Dermis blood vessel endothelial cell (primary cell): ENCODE data around the gene LINGO4. TPM values are rescaled to one million over a fixed set of nuclear protein-coding genes. Genes with fewer than 3 reads are reported as not detected.

Experiments
- DNase-seq: peaks from one replicate; pipeline ENCODE4 v3.0.0; 2010
- total RNA-seq: library from RNA; depleted of rRNA; stranded (reverse); fragments of >200 nt; gene quantifications from 2 replicates; pipeline ENCODE4 v1.2.3, GENCODE V29; 2014

Gene LINGO4
- total RNA-seq, 1 donor from 2014 or later = not detected

DNA sequence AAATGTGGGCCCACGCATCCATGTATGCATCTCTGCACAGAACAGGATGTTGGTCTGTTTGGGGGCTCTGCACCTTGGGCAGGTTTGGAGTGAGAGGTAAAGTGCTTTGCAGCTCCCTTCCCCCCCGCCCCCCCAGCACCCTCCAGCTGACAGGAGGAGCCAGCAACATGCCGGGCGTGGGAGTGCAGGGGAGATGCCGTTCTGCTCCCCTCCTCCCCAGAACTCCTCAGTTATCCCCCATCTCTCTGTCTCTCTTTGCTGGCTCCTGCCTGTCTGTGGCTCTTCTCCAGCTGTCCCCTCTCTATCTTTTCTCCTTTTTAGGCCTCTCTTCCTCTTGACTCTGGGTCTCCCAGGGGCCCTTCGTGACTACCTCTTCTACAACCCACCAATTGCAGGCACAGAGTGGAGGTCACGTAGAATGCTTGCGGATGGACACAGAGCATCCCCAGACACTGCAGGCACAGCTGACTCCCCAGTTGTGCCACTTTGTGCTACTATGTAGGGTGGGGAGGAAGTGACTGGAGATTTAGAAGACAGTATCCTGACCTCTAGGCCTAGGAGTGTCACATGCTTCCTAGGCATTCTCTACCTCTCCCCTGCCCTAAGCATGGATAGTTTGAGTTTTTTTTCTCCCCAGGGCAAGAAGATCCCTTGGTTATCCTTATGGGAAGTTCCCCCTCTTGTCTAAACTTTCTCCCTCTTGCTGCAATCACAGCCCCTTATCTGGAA, 28.1 kb upstream of the LINGO4 start:
- DNase-seq = no peak

DNA sequence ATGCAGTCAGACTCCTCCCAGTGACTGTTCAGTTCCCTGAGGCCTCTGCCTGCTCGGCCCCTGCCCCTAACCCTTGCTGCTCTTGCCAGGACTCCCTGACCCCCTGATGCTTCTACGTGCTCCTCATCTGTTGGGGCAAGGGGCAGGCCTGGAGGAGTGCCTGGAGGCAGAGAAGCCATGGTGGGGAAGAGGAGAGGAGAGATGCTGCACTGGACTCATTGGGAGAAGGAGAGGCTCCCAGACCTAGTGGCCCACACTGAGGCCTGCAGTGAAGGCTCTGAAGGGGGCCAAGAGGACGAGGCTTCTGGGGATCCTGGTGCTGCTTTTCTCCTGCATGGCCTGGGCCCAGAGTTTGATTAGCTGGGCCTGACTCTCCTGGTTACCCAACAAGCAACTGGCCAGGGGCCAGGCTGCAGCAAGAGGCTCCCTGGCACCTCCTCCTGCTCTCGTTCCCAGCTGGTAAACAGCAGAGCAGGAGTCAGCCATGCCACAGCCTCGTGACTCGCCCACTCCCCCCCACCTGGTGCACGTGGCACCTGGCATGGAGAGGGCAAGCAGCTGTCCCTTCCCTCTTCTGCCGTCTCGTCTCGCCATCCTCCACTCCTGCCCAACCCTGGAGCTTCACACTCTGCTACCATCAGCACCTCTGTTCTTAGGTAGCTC, 27.2 kb upstream of the LINGO4 start:
- DNase-seq = no peak

DNA sequence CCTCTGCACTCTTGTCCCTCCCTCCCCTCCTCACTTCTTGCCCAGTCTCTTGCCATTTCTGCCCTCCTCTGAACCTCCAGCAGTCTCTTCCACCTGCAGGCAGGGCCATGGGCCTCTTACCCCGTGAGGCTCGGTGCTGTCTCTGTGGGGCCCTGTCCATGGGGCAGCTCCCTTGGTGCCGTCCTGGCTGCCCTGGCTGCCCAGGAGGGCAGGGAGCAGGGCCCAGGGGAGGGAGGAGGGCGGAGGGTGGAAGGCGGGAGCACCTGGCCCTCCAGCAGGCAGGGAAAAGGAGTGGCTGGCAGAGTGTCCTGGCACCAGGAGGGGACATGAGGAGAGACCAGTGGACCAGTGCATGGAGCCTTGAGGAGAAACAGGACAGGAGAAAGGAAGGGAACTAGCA, 26.4 kb upstream of the LINGO4 start, which contains the start of gene RORC:
TSS of gene RORC (minus strand) at position 198 of the 400 bp plus-strand sequence. CDS start at position 160, 38 bp downstream.
- no peak for DNase-seq

DNA sequence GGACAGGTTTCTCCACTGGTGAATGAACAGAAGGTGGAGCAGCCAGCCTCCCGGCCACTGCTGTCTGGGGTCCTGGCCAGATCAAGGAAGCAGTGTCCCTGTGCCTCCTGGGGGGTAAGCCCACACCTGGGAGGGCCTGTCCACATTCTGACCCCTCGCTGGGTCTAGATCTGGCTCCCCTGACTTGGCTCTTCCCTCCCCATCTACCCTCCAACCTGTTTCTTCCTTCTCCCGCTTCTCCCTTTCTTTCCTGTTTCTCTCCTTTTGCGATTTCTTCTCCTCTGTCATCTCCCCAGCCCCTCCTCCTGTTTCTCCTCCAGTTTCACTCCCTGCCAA, 26.0 kb upstream of the LINGO4 start:
- DNase-seq = no peak

GRCh38 chr1:151830055-151830454, 24.8 kb upstream of the LINGO4 start:
- DNase-seq = no peak

- DNase-seq = no peak
These were observed 24.3 kb upstream of the LINGO4 start for GRCh38 chr1:151829352-151830046.

GRCh38 chr1:151828921-151829320, 23.7 kb upstream of the LINGO4 start:
- DNase-seq = peak; percentile 59

DNA sequence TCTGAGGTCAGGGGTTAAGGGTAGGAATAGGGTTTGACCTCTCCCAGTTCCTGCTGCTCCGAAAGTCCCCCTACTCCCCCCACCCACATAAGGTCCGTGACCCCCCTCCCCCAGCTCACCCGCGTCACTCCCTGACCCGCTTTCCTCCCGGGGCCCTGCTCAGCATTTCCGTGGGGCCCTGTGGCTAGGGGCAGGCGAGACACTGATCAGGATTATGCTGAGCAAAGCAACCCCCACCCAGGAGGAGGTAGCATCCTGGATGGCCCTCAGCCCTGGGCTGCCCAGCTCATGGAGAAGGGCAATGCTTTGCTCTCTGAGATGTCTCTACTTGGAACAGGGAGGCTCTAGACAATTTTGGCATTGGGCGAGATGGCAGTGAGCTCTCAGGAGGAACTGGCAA, 22.6 kb upstream of the LINGO4 start:
- no peak for DNase-seq

GRCh38 chr1:151825751-151826660, 20.8 kb upstream of the LINGO4 start:
- DNase-seq = no peak

DNA sequence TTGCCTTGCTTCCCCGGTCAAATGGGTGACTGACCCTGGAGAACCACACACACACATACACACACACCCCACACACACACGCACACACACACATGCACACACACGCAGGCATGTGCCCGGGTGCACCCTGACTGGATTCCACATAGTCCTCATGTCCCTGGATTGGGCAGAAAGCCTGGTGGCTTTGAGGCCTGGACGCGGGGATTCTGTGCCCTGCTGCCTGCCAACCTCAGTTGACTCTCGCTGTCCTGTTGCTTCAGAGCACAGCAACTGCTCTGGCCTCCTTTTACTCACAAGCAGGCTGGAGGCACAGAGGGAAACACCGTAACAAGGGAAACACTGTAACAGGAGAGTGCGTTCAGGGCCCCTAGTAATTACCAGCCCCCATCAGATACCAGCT, 20.0 kb upstream of the LINGO4 start:
- DNase-seq = no peak

- no peak for DNase-seq
These were observed 18.0 kb upstream of the LINGO4 start for GRCh38 chr1:151823175-151823574.

DNA sequence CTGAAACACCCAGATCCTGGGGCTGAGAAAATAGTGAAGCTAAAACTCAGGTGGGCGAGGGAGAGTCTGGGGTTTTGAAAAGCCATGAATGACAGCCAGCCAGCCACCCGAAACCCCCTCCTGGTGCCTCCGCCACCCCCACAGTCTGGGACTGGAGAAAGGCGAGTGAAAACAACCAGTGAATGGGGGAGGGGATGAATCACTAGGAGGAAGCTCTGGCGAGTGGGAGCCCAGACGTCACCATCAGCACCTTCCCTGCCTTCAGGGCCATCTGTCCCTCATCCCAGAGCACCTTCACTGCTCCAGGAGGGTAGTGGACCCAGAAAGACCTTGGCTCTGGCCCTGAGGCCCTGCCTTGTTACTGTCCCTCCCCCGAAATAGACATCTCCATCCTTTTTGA, 17.2 kb upstream of the LINGO4 start:
- no peak for DNase-seq

- DNase-seq = no peak
These were observed 15.7 kb upstream of the LINGO4 start for GRCh38 chr1:151820940-151821339.

GRCh38 chr1:151819976-151820623, 14.9 kb upstream of the LINGO4 start:
- DNase-seq = no peak

DNA sequence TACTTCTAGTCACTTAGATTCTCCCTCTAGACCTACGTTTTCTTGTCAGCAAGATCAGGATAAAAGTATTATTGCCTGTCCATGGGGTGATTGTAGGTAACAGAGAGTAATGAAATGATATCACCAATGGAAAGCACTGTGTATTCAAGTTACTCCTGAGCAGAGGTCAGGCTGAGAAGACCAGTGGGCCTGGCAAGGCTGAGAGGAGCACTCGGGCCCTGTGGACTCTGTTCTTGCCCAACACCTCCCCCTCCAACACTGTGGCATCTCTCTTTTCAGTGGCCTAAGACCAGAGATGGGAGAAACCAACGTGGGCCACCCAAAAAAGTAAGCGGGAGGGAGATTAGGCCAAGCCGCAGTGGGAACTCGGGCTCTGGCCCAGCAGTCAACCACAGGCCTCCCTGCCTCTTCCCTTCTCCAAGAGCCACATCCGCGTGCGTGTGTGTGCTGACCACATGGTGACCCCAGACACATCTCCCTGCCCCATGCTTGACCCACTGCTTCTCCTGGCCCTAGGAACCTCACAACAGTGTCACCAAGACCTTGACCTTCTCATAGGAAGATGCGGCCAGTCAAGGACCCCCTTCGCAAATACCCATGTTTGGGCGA, 14.1 kb upstream of the LINGO4 start:
- no peak for DNase-seq

- DNase-seq = no peak
These were observed 12.1 kb upstream of the LINGO4 start for GRCh38 chr1:151817353-151817730.

DNA sequence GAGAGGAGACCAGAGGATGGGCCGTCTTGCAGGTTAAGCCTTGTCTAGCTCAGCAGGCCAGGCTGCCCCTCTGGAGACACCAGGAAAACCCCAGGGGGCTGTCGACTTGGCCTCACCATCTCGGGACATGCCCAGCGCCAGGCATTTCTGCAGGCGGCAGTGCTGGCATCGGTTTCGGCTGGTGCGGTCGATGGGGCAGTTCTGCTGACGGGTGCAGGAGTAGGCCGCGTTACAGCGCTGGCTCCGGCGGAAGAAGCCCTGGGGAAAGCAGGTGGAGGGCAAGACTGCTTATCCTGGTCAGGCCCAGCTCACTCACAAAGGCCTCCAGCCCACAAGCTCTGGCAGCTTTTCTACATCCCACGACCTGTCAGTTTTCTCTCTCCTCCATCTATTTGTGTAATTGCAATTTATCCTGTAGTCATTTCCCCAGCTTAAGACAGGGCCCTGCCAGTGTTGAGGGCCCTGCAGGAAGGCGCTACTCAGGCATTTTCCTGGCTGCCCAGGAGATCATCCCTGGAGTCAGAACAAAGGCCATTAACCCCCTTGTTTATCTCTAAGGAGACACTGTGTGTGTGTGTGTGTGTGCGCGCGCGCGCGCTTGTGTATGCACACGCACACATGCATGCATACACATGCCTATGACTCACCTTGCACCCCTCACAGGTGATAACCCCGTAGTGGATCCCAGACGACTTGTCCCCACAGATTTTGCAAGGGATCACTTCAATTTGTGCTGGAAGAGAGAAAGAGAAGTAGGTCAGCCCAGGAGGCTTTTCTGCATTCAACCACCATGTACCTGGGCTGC, 11.5 kb upstream of the LINGO4 start:
- no peak for DNase-seq

DNA sequence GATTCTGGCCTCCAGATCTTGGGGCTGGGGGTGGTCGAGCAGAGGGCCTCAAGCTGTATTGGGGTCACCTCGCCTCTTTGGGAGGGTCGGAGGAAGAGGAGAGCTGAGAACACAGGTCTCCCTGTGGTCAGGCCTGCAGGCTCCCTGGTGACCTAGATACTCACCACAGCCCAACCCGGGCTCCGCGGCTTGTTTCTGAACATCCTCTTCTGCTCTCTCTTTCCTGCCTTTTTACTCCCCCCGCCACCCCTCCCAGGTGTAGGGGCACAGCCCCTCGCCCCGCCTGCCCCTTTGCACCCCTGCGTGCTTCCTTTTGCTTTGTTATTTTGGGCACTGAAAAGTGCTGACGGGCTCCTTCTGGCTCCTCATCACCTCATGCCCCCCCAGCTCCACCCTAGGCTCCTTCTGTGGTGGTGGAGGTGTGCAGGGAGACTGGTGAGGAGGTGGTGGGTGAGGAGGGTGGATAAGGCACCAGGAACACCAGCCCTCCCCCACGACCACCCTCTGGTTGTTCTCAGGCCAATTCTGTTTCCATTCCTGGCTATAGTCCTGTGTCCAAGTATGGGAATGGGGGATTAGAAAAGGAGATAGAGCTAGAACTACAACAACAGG, 10.6 kb upstream of the LINGO4 start:
- DNase-seq = no peak

GRCh38 chr1:151814971-151815545, 9.8 kb upstream of the LINGO4 start:
- no peak for DNase-seq

DNA sequence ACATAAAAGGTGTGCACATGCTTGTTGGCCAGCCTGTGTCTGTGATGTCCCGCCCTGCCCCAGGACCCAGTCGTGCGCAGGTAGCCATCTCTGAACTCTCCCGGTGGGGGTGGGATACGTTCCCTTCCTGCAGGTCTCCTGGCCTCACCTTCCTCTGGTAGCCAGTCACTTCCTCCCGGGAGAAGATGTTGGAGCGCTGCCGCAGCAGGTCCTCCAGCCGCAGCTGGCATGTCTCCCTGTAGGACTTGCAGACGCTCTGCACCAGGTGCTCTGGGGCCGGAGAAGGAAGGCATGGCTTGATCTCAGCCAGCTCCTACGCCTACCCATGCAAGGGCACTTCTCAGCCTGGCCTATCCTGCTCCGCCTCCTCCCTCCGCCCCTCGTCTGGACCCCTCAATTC, 9.2 kb upstream of the LINGO4 start:
- DNase-seq = no peak
